Measurements from ENCODE around the gene KRTAP2-2.

The KRTAP2-2 gene

GRCh38 chr17:41008811-41009210, 46.2 kb downstream of the KRTAP2-2 start, which contains the start of gene KRTAP3-1:
TSS of gene KRTAP3-1 (minus strand) at chr17:41009128. CDS start at chr17:41009074, 54 bp downstream.
- H3K36me3 ChIP-seq (ENCODE audit: control insufficient read depth, low read length): no peaks in the 10 kb centered on the region
- no peak within 1 kb of the TSS for H3K4me2 ChIP-seq (ENCODE audit: low read length)
- no peak for TF ChIP-seq CTCF (IDR thresholded peaks at IDR 0.05; ENCODE audit: low read depth, low read length, poor library complexity, severe bottlenecking)
- TF ChIP-seq EZH2phosphoT487 (IDR thresholded peaks at IDR 0.05; ENCODE audit: borderline replicate concordance, low read length): no peak
- no peaks in the 10 kb centered on the region for H3K9me3 ChIP-seq (ENCODE audit: control insufficient read depth, insufficient read depth, low read length)
- no peaks in the 10 kb centered on the region for H3K9me2 ChIP-seq (replicated peaks; ENCODE audit: control insufficient read depth, low read length)
- H4K20me1 ChIP-seq (ENCODE audit: control insufficient read depth, insufficient read depth, low read depth, low read length): no peaks in the 10 kb centered on the region
- no peaks in the 10 kb centered on the region for H3K4me1 ChIP-seq (ENCODE audit: control insufficient read depth, low read length)
- no peak within 1 kb of the TSS for H3K27ac ChIP-seq (ENCODE audit: low read depth, low read length)
- no peak within 1 kb of the TSS for H3K4me3 ChIP-seq (ENCODE audit: low read length)
- no peaks in the 10 kb centered on the region for H3K79me2 ChIP-seq (ENCODE audit: control insufficient read depth, low read length)
- H3F3A ChIP-seq (ENCODE audit: control insufficient read depth, insufficient read depth): no peaks in the 10 kb centered on the region
- H3K27me3 ChIP-seq (ENCODE audit: control insufficient read depth, low read length): peaks cover 4% of the 10 kb centered on the region; the same call in 1 of the 2 replicates
